SK-N-SH (cell line): ENCODE measurements around the gene CDH13.

ENCODE experiments used
- CTCF ChIP-seq: fragments of 200-600 bp; sonication (generic); IDR thresholded peaks from 2 replicates; pipeline ENCODE4 v1.6.1; 2017; ENCODE audit warnings: antibody characterized with exemption, mild to moderate bottlenecking, moderate library complexity
- NRF1 ChIP-seq: IDR thresholded peaks from 2 replicates; pipeline ENCODE4 v1.6.1; 2012; ENCODE audit warnings: low read depth, mild to moderate bottlenecking, low read length
- REST ChIP-seq: IDR thresholded peaks from 2 replicates; pipeline ENCODE4 v1.6.1; 2012; ENCODE audit warnings: mild to moderate bottlenecking, low read depth, low read length, moderate library complexity

GRCh38 chr16:83802135-83802534, 1175.4 kb downstream of the CDH13 start:
- TF ChIP-seq CTCF (no peak), REST (no peak), NRF1 (no peak)
